ENCODE measurements around the gene LRP6. TPM values are rescaled to one million over a fixed set of nuclear protein-coding genes. Genes with fewer than 3 reads are reported as not detected.
"Not testable (repeated sequence)": the region's sequence is repeated elsewhere in the genome, so short reads cannot be mapped to it uniquely, and the experiment has no call there.

LRP6 gene
- total RNA-seq, 2 donors from 2014 or later, result 23.1 to 26.7 TPM

- H3K9me3 ChIP-seq, result no peaks in the 10 kb centered on the region
- DNase-seq (no peak), ATAC-seq (no peak)
- no peaks in the 10 kb centered on the region for H3K27me3 ChIP-seq
- no peak overlapping the region for H3K4me3 ChIP-seq
- H3K4me1 ChIP-seq, result no peaks in the 10 kb centered on the region
- TF ChIP-seq POLR2A (IDR thresholded peaks at IDR 0.05), result no peak
- no peak overlapping the region for H3K27ac ChIP-seq
- peaks cover 0 to 9% of the 10 kb centered on the region in 2 donors for H3K36me3 ChIP-seq (replicated peaks in 1 of 2; ENCODE audit: insufficient read depth in 1 of 2, low read depth in 2 of 2)
- 75 to 83% methylated on average over 5 of the region's 5 CpGs for WGBS, 2 donors
- intact Hi-C loops (cut with DNase I), result no loop called here
These were observed 145.8 kb downstream of the LRP6 start for GRCh38 chr12:12121061-12121460.

GRCh38 chr12:12116677-12117076, 150.2 kb downstream of the LRP6 start:
- ATAC-seq (no peak), DNase-seq (no peak)
- H3K27me3 ChIP-seq, result no peaks in the 10 kb centered on the region
- no peaks in the 10 kb centered on the region for H3K4me1 ChIP-seq
- intact Hi-C loops (cut with DNase I), result no loop called here
- H3K36me3 ChIP-seq (replicated peaks in 1 of 2; ENCODE audit: insufficient read depth in 1 of 2, low read depth in 2 of 2), result peaks cover 0 to 3% of the 10 kb centered on the region in 2 donors
- H3K27ac ChIP-seq, result no peak overlapping the region
- 77% methylated on average over 2 of the region's 2 CpGs for WGBS, 2 donors
- H3K4me3 ChIP-seq, result no peak overlapping the region
- no peak for TF ChIP-seq CTCF (IDR thresholded peaks at IDR 0.05)
- TF ChIP-seq POLR2A (IDR thresholded peaks at IDR 0.05), result no peak
- no peaks in the 10 kb centered on the region for H3K9me3 ChIP-seq

- Histone ChIP-seq H3K27ac (no peak overlapping the region), H3K36me3 (replicated peaks in 1 of 2; ENCODE audit: insufficient read depth in 1 of 2, low read depth in 2 of 2) (no peaks in the 10 kb centered on the region), H3K4me1 (no peaks in the 10 kb centered on the region), H3K4me3 (no peak overlapping the region), H3K27me3 (no peaks in the 10 kb centered on the region), H3K9me3 (no peaks in the 10 kb centered on the region)
- ATAC-seq (no peak), DNase-seq (no peak)
- no peak for TF ChIP-seq POLR2A (IDR thresholded peaks at IDR 0.05)
- TF ChIP-seq CTCF (IDR thresholded peaks at IDR 0.05), result no peak
- 97 to 100% methylated on average over 4 of the region's 4 CpGs for WGBS, 2 donors
- intact Hi-C loops (cut with DNase I), result no loop called here
These were observed 151.3 kb downstream of the LRP6 start for GRCh38 chr12:12115514-12115913.

GRCh38 chr12:12110923-12111555, 155.8 kb downstream of the LRP6 start:
- H3K27ac ChIP-seq; H3K27me3 ChIP-seq; DNase-seq; H3K4me1 ChIP-seq; ATAC-seq; intact Hi-C loops (cut with DNase I); H3K36me3 ChIP-seq (replicated peaks in 1 of 2; ENCODE audit: insufficient read depth in 1 of 2, low read depth in 2 of 2); H3K4me3 ChIP-seq; H3K9me3 ChIP-seq: not testable (repeated sequence)
- whole genome bisulfite sequencing, 2 donors, result 93 to 97% methylated on average over 36 to 37 of the region's 37 CpGs

GRCh38 chr12:12108441-12109058, 158.3 kb downstream of the LRP6 start:
- DNase-seq, result no peak
- Histone ChIP-seq H3K4me3 (no peak overlapping the region), H3K36me3 (replicated peaks in 1 of 2; ENCODE audit: insufficient read depth in 1 of 2, low read depth in 2 of 2) (no peaks in the 10 kb centered on the region), H3K27me3 (no peaks in the 10 kb centered on the region), H3K4me1 (no peaks in the 10 kb centered on the region), H3K27ac (no peak overlapping the region), H3K9me3 (no peaks in the 10 kb centered on the region)
- intact Hi-C loops (cut with DNase I), result no loop called here
- 89 to 90% methylated on average over 1 of the region's 1 CpG for WGBS, 2 donors
- ATAC-seq, result no peak
- TF ChIP-seq CTCF (IDR thresholded peaks at IDR 0.05) (no peak), POLR2A (IDR thresholded peaks at IDR 0.05) (no peak)

GRCh38 chr12:12107678-12108077, 159.2 kb downstream of the LRP6 start:
- intact Hi-C loops (cut with DNase I), result no loop called here
- 89 to 98% methylated on average over 5 to 6 of the region's 6 CpGs for WGBS, 2 donors
- ATAC-seq, result no peak
- Histone ChIP-seq H3K4me3 (no peak overlapping the region), H3K4me1 (no peaks in the 10 kb centered on the region), H3K27me3 (no peaks in the 10 kb centered on the region), H3K27ac (no peak overlapping the region), H3K9me3 (no peaks in the 10 kb centered on the region), H3K36me3 (replicated peaks in 1 of 2; ENCODE audit: insufficient read depth in 1 of 2, low read depth in 2 of 2) (no peaks in the 10 kb centered on the region)
- DNase-seq, result no peak
- no peak for TF ChIP-seq POLR2A (IDR thresholded peaks at IDR 0.05)
- no peak for TF ChIP-seq CTCF (IDR thresholded peaks at IDR 0.05)
